ENCODE measurements around the gene CYP3A4.

DNA sequence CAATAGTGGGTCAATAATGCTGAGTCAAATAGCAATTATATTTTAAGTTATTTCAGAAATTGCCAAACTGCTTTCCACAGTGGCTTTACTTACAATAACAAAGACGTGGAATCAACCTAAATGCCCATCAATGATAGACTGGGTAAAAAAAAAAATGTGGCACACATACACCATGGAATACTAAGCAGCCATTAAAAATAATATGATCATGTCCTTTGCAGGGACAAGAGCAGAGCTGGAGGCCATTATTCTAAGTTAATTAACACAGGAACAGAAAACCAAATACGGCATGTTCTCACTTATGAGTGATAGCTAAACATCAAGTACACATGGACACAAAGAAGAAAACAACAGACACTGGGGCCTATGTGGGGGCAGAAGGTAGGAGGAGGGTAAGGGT is 15.0 kb upstream of the CYP3A4 start:
- no peak for TF ChIP-seq CTCF (IDR thresholded peaks at IDR 0.05)
- no peak for TF ChIP-seq POLR2A (IDR thresholded peaks at IDR 0.05)
- no peak for TF ChIP-seq EP300 (IDR thresholded peaks at IDR 0.05; ENCODE audit: low read depth)

Measured in transverse colon (tissue), 3 donors.